Measurements from ENCODE around the gene LYG1. TPM values are rescaled to one million over a fixed set of nuclear protein-coding genes. Genes with fewer than 3 reads are reported as not detected.

Gene LYG1
- total RNA-seq, 1 donor from 2014 or later = not detected

DNA sequence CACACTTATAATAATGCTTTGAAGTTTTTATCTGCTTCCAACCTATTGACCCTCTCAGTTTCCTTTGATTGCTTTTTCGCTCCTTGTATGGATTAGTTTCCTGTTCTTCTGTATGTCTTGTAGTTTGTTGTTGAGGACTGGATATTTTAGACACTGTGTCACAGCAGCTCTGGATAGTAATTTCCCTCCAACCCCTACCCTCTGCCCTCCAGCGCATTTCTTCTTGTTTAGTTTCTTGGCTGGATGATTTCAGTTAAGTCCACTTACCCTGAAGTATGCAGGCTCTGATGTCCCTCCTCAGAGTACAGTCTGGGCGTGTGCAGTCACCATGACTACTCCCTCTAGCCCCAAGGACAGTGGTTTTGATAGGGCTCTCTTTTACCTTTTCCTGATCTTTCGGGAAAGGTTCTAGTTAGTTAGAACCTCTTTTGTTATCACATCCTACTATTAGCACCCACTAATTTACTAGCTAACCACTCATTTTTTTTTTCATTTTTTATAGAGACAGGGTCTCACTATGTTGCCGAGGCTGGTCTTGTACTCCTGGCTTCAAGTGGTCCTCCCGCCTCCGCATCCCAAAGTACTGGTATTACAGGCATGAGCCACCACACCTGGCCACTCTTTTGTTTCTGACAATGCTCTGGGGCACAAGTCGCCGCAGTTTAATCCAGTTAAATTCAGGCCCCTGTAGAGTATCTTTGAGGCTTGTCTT lies 16.3 kb upstream of the LYG1 start:
- TF ChIP-seq, protein P1, sequence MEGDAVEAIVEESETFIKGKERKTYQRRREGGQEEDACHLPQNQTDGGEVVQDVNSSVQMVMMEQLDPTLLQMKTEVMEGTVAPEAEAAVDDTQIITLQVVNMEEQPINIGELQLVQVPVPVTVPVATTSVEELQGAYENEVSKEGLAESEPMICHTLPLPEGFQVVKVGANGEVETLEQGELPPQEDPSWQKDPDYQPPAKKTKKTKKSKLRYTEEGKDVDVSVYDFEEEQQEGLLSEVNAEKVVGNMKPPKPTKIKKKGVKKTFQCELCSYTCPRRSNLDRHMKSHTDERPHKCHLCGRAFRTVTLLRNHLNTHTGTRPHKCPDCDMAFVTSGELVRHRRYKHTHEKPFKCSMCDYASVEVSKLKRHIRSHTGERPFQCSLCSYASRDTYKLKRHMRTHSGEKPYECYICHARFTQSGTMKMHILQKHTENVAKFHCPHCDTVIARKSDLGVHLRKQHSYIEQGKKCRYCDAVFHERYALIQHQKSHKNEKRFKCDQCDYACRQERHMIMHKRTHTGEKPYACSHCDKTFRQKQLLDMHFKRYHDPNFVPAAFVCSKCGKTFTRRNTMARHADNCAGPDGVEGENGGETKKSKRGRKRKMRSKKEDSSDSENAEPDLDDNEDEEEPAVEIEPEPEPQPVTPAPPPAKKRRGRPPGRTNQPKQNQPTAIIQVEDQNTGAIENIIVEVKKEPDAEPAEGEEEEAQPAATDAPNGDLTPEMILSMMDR (IDR thresholded peaks at IDR 0.05) = no peak
- intact Hi-C loops (cut with DNase I) = no loop called here
- DNase-seq (ENCODE audit: low spot score in 2 of 2) = no peak
- no peaks in the 10 kb centered on the region for H3K27me3 ChIP-seq
- no peaks in the 10 kb centered on the region for H3K4me1 ChIP-seq
- no peak overlapping the region for H3K27ac ChIP-seq
- no peaks in the 10 kb centered on the region for H3K9me3 ChIP-seq
- peaks cover 40% of the 10 kb centered on the region in 2 donors for H3K36me3 ChIP-seq
- no peak overlapping the region for H3K4me3 ChIP-seq

DNA sequence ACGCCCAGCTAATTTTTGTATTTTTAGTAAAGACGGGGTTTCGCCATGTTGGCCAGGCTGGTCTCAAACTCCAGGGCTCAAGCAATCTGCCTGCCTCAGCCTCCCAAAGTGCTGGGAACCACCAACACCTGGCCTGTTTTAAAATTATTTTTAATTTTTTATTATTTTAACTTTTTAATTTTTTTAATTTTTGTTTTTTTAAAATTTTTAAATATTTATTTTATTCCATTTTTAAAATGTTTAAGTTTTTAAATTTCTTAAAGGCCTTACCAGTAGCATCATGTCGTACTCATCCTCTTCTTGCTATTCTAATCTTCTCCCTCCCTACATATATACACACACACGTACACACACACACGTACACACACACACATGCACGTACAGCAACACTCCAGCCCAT lies 1.4 kb downstream of the LYG1 start:
- TF ChIP-seq, protein P1 (IDR thresholded peaks at IDR 0.05) = no peak
- no peaks in the 10 kb centered on the region for H3K4me1 ChIP-seq
- H3K36me3 ChIP-seq = peaks cover 0 to 14% of the 10 kb centered on the region in 2 donors
- H3K4me3 ChIP-seq = no peak overlapping the region
- H3K9me3 ChIP-seq = no peaks in the 10 kb centered on the region
- no peak for DNase-seq (ENCODE audit: low spot score in 2 of 2)
- no peaks in the 10 kb centered on the region for H3K27me3 ChIP-seq
- H3K27ac ChIP-seq = no peak overlapping the region
- intact Hi-C loops (cut with DNase I) = no loop called here

DNA sequence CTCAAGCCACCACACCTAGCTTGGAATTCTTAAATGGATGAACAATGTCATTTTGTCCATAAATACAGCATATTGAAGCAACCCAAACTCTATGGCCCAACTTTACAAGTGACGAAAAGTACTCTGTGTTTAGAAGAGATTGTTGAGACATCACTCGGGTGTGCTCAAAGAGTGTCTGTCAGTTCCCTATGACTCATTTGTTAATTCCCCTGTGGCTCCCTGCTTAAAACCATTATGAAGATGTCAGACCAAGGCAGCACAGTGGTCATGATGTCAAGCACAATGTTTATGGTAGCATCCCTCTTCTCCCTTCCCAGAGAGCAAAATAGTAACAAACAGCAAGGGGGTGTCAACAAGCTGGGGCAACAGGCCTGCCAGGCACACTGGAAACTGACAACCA lies 3.0 kb downstream of the LYG1 start:
- H3K4me1 ChIP-seq = no peaks in the 10 kb centered on the region
- TF ChIP-seq, protein P1 (IDR thresholded peaks at IDR 0.05) = no peak
- H3K4me3 ChIP-seq = no peak overlapping the region
- H3K27me3 ChIP-seq = no peaks in the 10 kb centered on the region
- no peak for DNase-seq (ENCODE audit: low spot score in 2 of 2)
- H3K9me3 ChIP-seq = no peaks in the 10 kb centered on the region
- H3K36me3 ChIP-seq = peaks cover 0 to 10% of the 10 kb centered on the region in 2 donors
- intact Hi-C loops (cut with DNase I) = no loop called here
- no peak overlapping the region for H3K27ac ChIP-seq

DNA sequence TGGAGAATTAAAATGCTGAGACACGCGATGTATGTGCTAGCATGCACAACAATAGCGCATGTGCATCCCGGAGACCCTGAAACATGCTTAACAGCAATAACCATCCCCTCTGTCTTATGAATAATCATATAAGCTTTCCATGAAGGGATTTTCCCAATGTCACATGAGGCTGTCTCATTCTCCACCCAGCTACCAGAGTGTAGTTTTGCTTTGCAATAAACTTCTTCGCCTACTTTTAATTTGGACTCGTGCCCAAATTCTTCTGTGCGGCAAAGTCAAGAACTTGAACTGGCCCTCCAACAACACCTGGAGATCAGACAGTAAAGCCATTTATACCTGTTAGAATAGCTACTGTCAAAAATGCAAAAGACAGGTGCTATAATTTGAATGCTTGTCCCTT lies 15.5 kb downstream of the LYG1 start:
- H3K27ac ChIP-seq = no peak overlapping the region
- H3K9me3 ChIP-seq = no peaks in the 10 kb centered on the region
- H3K27me3 ChIP-seq = no peaks in the 10 kb centered on the region
- DNase-seq (ENCODE audit: low spot score in 2 of 2) = no peak
- TF ChIP-seq, protein P1 (IDR thresholded peaks at IDR 0.05) = no peak
- no peaks in the 10 kb centered on the region for H3K4me1 ChIP-seq
- H3K36me3 ChIP-seq = peaks cover 2 to 24% of the 10 kb centered on the region in 2 donors
- no peak overlapping the region for H3K4me3 ChIP-seq
- intact Hi-C loops (cut with DNase I) = no loop called here

DNA sequence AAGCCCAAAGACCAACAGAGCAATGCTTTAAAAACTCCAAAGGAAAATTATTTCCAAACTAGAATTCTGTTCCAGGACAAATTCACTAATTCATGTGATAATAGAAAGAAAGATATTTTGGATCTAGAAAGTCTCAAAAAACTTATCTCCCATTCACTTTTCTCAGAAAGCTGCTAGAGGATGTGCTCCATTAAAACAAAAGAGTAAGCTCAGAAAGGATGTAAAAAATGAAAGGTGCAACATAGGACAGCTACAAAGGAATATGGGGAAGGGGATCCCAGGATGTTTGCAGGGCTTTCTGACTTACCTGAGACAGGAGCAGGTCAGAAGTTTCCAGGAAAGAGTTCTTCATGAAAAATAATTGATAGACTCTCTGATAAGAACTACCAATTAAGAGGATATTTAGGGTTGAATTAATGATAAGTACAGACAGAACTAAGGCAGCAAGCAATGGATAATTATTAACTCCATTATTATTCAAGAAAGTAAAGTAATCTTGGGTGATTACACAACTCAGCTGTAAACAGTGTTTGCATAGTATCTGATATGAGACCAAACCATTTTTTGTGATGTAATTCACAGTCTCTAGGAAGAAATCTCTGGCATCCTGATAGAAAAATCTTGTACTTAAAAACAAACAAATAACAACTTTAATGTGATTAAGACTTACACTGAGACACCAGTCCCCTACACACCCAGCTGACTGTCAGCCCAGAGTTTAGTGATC lies 20.9 kb downstream of the LYG1 start:
- intact Hi-C loops (cut with DNase I) = no loop called here
- Histone ChIP-seq H3K27me3 (no peaks in the 10 kb centered on the region), H3K4me1 (no peaks in the 10 kb centered on the region), H3K27ac (no peak overlapping the region), H3K36me3 (peaks cover 2 to 15% of the 10 kb centered on the region in 2 donors), H3K4me3 (no peak overlapping the region), H3K9me3 (no peaks in the 10 kb centered on the region)
- TF ChIP-seq, protein P1 (IDR thresholded peaks at IDR 0.05) = no peak
- no peak for DNase-seq (ENCODE audit: low spot score in 2 of 2)

Data from ascending aorta (tissue), 2 donors.